Mammary epithelial cell (primary cell): ENCODE data around the gene F2.

Source experiments
- CTCF ChIP-seq, 2 donors: IDR thresholded peaks in 1 of 2; conservative IDR thresholded peaks in 1 of 2; 2 replicates each; pipeline ENCODE4 v1.5.1; 2011 to 2012; ENCODE audit warnings: inconsistent platforms in 2 of 2, low read length in 2 of 2, mild to moderate bottlenecking in 2 of 2, control low read depth in 1 of 2, low read depth in 1 of 2; ENCODE audit not compliant: insufficient read depth in 1 of 2; ENCODE audit errors: extremely low read depth in 1 of 2
- EZH2 ChIP-seq: IDR thresholded peaks from 2 replicates; pipeline ENCODE4 v1.6.1; 2012; ENCODE audit warnings: low read length, inconsistent platforms, borderline replicate concordance

GRCh38 chr11:46705070-46705688, 13.8 kb upstream of the F2 start:
- TF ChIP-seq CTCF (conservative IDR thresholded peaks at IDR 0.05 in 1 of 2, IDR thresholded peaks at IDR 0.05 in 1 of 2; ENCODE audit: extremely low read depth in 1 of 2, insufficient read depth in 1 of 2, low read depth in 1 of 2, low read length in 2 of 2) (no peak), EZH2 (no peak)
